NCI-H2107 treated with DMSO at 0.1 percent for 48 hours (cell line): Measurements from ENCODE around the gene MNS1.
"Not testable (repeated sequence)": the region's sequence is repeated elsewhere in the genome, so short reads cannot be mapped to it uniquely, and the experiment has no call there.

Source experiments
- DNase-seq: peaks from one replicate; lab custom pipeline; 2025; ENCODE audit not compliant: unreplicated experiment; lab: John Stamatoyannopoulos, UW

MNS1 gene, protein sequence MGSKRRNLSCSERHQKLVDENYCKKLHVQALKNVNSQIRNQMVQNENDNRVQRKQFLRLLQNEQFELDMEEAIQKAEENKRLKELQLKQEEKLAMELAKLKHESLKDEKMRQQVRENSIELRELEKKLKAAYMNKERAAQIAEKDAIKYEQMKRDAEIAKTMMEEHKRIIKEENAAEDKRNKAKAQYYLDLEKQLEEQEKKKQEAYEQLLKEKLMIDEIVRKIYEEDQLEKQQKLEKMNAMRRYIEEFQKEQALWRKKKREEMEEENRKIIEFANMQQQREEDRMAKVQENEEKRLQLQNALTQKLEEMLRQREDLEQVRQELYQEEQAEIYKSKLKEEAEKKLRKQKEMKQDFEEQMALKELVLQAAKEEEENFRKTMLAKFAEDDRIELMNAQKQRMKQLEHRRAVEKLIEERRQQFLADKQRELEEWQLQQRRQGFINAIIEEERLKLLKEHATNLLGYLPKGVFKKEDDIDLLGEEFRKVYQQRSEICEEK

DNA sequence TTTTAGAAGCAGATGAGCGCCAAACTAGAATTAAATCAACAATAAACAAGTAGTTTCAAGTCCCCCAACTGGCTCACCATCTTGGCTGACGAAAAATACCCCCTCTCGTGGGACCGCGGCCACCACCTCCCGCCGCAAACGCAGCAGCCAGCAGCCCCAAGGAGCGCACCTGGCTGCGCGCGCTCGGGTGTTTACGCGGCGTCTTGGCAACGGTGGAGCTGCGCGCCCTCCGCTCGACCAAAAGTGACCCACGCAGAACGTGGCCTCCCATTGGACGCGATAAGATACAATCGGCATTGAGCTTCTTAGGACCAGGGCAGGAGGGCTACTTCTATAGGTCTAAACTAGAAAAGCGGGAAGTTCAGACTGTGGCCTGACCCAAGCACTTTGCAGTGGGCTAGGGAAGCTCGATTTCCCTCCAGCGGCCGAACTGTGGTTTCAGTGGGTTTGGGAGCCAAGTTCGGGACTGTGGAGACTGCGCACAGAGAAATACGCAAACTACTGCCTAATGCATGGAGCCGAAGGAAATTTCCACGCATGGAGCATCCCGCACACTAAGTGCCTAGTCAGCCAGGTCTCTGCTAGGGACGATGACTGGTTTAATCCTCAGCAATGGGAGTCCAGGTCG is at the start of gene MNS1:
MNS1 (minus strand) TSS at position 245 of the 628 bp plus-strand sequence; CDS start at position 80, 165 bp downstream.
- peak; percentile 66 for DNase-seq

DNA sequence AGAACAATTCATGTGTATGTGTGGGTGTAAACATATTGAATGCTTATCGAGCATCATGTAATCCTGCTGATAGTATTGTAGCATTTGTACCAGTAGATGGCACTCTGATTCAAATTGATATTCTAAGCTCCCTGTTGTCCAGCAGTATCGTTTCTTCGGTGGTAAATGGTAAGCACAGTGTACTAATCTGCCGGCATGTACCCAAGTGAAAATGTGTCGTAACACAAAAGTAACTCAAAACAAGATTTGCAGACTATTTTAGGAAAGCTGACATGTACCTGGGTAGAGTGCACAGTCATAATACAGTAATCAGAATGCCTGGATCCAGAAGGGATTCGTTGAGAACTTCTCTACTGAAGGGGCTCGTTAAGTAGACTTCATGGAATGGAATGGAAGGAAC is 31.7 kb upstream of the MNS1 start:
- peak; percentile 56 for DNase-seq

DNA sequence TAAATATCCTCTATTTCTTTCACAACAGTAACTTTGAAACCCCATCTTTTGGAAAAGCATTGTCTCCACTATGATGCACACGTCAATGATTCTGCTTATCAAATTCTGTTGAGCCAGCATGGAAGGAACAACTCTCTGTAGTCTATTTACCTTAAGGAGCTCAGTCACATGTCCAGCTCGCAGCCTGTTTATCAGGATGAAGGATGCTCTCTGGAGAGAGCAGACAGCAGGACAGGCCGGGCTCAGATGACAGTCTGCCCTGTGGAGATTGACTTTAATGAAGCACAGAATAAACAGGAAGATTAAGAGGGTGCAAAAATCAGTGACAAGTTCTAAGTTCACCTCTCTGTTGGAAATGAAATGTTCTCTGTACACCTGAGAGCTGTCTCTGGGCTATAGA is 30.6 kb upstream of the MNS1 start:
- DNase-seq, result no peak

DNA sequence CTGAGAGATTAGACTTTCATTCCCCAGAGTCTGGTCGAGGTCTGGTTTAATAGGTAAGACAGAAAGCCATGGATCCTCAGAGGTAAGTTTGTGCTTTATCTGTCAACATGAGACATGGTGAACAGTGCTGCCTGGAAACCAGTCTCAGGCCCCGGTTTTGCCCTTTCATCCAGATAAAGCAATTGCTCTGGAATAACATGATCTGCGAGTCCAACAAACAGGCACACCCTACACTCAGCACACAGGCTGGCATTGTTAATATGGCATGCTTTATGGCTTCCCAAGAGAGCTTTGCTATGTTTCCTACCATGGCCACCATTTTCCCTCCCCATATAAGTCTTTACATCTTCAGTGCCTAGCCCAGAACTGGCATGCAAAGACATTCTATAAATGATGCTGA is 30.1 kb upstream of the MNS1 start:
- no peak for DNase-seq

DNA sequence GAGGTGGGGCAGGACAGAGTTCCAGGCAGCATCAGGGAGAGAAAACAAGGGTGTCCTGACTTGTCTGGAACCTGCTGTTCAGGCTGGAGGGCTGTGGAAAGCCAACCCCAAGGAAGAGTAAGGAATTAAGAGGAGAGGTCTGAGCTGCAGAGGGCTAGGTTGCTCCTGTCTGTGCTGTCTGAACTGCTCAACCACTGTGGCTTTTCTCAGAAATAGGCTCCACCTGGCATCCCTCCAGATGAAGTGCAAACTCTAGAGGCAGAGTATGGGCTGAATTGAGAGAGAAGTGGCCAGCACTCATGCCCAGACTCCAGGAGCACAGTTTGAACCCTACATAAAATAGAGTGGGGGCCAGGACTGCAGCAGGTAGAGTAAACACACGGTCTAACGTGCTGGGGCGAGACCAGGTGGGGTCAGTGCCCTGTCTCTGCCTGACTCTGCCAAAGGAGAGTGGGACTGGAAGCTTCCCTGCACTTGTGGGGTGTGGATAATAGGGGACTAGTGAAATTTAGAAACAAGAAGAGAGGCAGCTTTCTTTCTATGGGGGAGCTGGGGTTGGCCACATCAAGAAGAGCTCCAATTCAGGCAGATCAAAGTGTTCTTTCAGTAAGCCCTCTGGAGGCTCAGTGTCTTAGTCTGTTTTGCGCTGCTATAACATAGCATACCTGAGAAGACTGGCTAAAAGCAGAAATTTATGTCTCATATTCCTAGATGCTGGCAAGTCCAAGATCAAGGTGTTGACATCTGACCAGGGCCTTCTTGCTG is 28.0 kb upstream of the MNS1 start:
- no peak for DNase-seq

DNA sequence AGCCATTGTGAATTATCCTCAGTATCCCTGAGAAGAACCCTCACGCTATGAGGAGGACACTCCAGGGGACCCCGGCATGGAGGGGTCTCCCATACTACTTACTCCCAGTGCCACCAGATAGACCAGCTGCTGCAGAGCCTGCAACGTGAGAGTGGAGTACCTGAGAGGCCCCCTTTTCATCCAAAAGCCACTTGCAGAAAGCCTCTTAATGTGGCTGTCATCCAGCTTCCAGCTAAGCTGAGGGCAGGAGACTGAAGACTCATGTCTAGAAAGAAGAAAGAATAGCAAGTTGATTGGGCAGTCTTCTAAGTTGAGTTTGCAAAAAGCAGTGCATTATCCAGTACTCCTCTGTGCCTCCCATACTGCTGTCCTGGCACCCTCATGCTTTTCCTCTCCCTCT is 27.3 kb upstream of the MNS1 start:
- DNase-seq, result no peak

DNA sequence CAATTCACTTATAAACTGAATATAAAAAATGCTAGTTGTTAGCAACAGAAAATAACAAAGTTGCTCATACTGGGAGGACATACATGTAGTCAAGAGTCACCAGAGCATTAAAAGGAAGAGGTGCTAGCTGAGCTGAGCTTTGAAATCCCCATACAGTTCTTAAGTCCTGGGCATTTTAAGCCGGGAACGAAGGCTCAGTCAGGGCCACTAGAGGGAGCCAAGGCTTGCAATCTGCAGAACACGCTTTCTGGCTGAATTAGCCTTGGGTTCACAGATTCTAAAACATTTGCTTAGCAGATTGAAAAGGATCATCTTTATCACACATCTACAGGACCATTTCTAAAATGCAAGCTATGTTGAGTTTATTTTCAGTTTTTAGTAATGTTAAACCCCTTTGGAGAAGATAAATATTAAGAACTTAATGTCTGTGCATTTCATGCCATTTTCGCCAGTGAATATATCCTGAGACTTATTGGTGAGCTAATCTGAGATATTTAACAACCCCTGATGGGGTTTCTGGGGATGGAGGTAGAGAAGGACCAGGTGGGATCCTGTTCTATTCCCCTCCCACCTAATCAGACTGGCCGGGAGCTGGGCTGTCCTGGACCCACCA is 26.3 kb upstream of the MNS1 start:
- DNase-seq, result peak; percentile 27

DNA sequence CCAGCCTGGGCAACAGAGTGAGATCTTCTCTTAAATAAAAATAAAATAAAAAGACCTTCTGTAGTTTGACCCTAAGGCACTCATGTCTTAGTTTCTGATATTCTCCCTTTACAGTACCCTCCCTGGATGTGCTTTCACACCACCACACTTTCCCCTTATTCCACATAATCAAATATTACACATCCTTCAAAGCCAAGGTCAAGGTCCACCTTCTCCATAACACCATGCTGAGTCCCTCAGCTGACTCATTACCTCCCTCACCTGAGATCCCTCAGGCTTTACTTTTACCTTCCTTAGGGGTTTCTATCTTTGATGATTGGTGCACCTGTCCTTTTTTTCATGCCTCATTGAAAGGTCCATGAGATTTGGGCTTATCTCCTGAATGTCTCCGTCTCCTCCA is 25.5 kb upstream of the MNS1 start:
- no peak for DNase-seq

DNA sequence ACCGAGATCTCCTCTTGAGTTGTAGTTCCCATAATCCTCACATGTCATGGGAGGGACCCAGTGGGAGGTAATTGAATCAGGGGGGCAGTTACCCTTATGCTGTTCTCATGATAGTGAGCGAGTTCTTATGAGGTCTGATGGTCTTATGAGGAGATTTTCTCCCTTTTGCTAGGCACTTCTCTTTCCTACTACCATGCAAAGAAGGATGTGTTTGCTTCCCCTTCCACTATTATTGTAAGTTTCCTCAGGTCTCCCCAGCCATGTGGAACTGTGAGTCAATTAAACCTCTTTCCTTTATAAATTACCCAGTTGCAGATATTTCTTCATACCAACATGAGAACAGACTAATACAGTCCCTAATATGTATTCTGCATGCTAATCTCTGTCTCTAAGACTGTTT is 21.3 kb upstream of the MNS1 start:
- DNase-seq, result not testable (repeated sequence)

DNA sequence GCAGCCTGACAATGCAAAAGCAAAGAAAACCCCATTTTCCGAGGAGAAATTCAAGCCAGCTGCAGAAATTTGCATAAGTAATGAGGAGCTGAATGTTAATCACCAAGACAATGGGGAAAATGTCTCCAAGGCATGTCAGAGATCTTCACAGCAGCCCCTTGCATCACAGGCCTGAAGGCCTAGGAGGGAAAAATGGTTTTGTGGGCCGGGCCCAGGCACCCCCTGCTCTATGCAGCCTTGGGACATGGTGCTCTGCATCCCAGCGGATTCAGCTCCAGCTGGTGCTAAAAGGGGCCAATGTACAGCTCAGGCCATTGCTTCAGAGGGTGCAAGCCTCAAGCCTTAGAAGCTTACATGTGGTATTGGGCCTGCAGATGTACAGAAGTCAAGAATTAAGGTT is 20.5 kb upstream of the MNS1 start:
- DNase-seq, result not testable (repeated sequence)

DNA sequence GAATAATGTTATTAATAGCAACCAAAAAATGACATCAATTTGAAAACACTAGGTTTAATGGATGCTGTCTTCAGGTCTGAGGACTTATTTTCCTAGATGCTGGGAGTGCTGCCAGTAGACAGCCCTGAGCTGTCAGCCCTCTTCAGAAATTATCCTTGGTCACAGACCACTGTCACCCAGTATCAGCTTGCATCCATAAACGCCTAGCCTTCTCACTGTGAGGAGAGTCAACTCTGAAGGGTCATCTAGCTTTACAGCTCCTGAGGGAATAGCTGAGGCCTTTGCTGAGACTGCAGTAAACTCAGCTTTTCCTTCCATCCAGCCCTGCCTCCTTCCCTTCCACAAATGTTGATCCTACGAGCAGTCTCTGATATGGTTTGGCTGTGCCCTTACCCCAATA is 19.4 kb upstream of the MNS1 start:
- no peak for DNase-seq

DNA sequence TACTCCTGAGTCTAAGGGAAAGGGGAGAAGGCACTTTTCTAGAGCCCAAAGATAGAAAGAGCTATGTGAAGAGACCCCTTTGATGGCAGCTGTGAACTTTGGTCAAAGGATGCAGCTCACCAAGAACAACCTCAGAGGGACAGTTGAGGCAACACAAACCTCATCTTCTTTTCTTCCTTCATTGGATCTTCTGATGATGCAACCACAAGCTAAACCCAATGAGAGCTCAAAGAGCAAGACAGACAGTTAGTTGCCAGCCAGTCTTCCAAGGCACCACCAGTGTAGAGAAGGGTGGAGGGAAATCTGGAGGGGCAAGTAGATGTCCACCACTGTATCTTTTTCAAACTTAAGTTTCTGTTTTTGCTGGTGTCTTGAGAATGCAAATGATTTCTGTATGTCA is 10.4 kb upstream of the MNS1 start:
- no peak for DNase-seq

DNA sequence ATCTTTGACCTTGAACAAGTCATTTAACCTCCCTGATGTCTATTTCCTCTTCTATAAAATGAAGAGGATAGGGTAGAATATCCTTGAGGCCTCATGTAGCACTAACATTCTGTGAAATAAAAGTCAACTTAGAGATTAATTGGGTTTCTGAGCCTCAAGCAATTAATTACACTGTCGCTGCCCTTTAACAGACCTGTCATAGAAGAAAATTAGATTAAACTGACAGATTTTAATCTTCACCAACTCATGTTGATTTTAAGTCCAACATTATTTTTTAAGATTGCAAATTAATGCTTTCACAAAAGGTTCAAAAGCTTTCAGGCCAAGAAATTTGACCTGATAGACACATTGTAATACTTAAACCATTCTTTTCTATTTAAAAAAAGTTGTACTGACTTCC is 8.1 kb upstream of the MNS1 start:
- no peak for DNase-seq

DNA sequence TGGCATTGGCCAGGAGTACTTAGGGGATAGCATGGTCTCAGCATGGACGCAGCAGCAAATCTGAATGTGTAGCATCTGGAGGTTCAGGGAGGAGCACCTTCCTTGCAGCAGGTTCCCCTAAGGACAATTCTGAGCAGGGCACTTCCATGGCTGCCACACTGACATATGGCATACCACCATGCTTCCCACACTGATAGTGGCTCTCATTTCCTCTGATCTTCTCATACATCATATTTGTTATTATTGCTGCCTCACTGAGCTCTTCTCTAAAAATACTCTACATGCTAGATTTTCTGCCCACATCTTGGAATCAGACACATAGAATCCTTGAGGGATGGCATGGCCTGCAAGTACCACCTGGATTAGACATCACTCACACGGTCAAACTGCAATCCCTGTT is 7.3 kb upstream of the MNS1 start:
- DNase-seq, result no peak

DNA sequence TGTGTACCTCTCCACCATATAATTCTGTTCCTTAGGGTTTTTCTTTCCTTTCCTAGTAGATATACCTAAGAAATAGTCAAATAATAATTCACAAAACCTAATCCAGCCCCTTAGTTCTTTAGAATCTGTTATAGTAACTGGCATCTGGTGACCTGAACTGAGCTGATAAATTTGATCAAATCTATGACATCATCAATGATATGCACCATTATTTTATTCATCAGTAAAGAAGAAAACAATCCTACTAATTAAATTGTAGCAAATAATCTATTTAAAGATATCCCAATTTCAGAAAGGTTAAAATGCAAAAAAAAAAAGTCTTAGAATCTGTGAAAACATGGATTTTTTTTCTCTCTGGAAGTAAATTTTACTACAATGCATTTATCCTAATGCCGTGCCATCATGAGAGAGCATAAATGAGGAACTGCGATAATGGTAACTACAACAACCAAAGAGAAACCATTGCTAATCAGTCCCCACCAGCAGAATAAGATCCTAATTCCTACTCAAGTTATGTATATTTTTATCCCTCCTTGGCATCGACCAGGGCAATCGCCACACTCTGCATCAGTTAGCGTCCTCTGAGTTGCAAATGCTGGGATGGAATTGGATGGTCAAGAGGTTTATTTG is 6.6 kb upstream of the MNS1 start:
- no peak for DNase-seq

DNA sequence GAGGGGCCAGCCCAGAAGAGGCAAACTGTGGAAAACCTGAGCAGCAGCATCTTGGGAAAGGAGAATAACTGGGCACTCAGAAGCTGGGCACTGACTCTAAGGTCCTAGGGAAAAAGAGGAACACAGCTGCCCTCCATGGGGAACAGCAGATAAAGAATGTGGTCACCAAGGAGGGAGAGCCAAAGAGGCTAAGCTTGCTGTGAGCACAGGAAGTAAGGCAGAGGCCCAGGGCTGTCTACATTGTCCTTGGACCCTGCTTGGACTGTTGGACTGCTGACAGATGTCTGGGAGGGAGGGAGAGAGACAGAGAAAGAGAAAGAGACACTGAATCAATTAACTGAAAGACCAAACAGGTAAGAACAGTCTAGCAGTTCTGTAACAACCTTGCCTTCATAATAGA is 4.5 kb upstream of the MNS1 start:
- no peak for DNase-seq

DNA sequence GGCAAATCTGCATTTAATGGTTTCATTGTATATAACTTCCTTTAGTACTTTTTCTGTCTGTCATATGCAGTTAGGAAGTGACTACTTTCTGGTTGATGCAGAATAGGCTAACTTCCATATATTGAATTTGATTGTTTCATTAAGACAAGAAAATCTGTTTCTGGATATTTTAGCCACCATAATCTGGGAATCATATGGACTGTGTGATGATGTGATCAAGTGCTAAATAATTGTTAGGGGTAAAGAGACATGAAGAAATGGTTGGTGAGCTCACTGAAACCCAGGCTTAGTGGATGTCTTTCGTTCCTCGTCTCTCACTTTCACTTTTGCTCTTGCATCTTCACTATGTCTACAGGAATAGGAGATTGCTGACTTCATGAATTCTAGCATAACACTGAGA is 3.5 kb upstream of the MNS1 start:
- DNase-seq, result no peak

DNA sequence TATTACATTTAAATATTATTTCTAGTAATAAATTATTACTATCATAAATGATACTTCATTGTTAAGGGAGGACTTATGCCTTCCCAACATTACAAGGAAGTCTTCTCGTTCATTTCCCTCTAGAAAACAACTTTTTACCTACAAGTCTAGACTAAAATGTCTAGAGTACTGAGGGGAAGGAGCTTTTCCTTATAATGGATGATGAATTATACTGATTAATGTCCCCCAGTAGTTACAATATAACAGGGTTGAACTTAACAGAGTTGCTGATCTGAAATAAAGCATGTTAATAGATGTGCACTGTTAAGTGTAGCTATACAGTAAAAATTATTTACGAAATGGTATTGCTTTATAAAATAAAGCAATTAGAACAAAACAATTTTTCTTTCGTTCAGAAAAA is 2.7 kb upstream of the MNS1 start:
- no peak for DNase-seq

DNA sequence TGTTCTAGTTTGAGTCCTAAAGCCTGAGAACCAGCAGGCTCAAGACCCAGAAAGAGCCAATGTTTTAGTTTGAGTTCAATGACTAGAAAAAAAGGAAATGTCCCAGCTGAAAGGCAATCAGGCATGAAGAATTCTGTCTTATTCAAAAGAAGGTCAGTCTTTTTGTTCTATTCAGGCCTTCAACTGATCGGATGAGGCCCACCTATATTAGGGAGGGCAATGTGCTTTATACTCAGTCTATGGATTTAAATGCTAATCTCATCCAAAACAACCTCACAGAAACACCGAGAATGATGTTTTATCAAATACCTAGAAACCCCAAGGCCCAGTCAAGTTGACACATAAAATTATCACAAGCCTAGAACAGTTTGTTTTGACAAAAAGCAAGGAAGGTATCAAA is 4.0 kb downstream of the MNS1 start:
- DNase-seq, result no peak

DNA sequence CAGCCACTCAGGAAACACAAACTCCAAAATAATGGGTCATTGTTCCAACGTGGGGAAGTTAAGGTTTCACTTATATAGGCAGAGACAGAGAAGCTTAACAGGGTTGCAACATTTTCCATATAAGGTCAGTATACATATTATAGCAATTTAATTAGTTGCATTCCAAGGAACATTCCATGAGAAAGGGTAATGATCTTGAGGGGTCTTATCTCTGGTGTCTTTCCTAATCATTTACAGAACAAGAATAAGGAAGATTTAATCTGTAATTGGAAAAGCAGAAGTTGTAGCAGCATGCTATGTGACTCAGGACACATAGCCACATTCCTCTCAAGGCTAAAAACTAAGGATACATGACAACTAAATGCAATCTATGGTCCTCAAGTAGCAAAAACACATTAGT is 4.9 kb downstream of the MNS1 start:
- no peak for DNase-seq

DNA sequence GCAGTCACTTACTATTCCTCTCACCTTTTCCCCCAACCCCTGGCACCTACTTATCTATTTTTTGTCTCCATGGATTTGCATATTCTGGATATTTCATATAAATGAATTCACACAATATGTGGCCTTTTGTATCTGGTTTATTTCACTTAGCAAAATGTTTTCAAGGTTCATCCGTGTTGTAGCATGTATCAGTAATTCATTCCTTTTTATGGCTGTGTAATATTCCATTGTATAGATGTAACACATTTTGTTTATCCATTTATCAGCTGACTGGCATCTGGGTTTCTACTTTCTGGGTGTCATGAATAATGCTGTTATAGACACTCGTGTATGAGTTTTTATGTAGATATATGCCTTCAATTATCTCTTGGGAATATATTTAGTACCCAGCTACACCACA is 5.8 kb downstream of the MNS1 start:
- no peak for DNase-seq
